GM10266 (cell line): ENCODE data around the gene SPRN.
"Not testable (repeated sequence)": the region's sequence is repeated elsewhere in the genome, so short reads cannot be mapped to it uniquely, and the experiment has no call there.

ENCODE experiments used
- DNase-seq: peaks from one replicate; pipeline ENCODE4 v3.0.0; 2012; ENCODE audit errors: extremely low spot score
- TF ChIP-seq, protein P1 (sequence below): IDR thresholded peaks from 2 replicates; pipeline ENCODE4 v1.5.1; 2012; ENCODE audit warnings: mild to moderate bottlenecking, low read depth; ENCODE audit not compliant: control insufficient read depth, insufficient read depth; ENCODE audit errors: missing control alignments

SPRN gene

DNA sequence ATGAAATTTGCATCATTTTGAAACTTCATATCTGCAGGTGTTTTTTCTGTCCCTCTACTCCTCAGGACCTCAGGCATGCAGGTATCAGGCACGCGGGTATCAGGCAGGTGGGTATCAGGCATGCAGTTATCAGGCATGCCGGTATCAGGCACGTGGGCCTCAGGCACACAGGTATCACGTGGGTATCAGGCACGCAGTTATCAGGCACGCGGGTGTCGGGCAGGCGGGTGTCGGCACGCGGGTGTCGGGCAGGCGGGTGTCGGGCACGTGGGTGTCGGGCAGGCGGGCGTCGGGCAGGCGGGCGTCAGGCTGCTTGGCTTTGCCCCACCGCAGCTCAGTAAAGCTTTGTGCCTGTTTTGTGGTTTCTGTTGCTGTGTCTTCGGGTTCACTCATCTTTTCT, 8.7 kb downstream of the SPRN start:
- DNase-seq = no peak
- TF ChIP-seq, protein P1, sequence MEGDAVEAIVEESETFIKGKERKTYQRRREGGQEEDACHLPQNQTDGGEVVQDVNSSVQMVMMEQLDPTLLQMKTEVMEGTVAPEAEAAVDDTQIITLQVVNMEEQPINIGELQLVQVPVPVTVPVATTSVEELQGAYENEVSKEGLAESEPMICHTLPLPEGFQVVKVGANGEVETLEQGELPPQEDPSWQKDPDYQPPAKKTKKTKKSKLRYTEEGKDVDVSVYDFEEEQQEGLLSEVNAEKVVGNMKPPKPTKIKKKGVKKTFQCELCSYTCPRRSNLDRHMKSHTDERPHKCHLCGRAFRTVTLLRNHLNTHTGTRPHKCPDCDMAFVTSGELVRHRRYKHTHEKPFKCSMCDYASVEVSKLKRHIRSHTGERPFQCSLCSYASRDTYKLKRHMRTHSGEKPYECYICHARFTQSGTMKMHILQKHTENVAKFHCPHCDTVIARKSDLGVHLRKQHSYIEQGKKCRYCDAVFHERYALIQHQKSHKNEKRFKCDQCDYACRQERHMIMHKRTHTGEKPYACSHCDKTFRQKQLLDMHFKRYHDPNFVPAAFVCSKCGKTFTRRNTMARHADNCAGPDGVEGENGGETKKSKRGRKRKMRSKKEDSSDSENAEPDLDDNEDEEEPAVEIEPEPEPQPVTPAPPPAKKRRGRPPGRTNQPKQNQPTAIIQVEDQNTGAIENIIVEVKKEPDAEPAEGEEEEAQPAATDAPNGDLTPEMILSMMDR = no peak

DNA sequence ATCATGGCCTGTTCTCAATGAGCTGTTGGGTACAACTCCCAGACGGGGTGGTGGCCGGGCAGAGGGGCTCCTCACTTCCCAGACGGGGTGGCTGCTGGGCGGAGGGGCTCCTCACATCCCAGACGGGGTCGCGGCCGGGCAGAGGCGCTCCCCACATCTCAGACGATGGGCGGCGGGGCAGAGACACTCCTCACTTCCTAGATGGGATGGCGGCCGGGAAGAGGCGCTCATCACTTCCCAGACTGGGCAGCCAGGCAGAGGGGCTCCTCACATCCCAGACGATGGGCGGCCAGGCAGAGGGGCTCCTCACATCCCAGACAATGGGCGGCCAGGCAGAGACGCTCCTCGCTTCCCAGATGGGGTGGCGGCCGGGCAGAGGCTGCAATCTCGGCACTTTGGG, 10.0 kb downstream of the SPRN start:
- DNase-seq = not testable (repeated sequence)

DNA sequence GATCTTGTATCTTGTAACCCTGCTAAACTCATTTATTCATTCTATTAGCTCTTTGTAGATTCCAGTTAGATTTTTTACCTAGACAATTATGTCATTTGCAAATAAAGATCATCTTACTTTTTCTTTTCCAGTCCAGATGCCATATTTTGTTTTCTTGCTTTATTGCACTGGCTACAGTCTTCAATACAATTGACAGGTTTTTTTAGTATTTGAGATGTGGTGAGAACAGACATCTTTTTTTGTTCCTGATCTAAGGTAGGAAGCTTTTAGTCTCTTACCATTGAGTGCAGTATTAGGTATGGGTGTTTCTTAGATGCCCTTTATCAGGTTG, 12.1 kb downstream of the SPRN start:
- TF ChIP-seq, protein P1 = no peak
- no peak for DNase-seq

DNA sequence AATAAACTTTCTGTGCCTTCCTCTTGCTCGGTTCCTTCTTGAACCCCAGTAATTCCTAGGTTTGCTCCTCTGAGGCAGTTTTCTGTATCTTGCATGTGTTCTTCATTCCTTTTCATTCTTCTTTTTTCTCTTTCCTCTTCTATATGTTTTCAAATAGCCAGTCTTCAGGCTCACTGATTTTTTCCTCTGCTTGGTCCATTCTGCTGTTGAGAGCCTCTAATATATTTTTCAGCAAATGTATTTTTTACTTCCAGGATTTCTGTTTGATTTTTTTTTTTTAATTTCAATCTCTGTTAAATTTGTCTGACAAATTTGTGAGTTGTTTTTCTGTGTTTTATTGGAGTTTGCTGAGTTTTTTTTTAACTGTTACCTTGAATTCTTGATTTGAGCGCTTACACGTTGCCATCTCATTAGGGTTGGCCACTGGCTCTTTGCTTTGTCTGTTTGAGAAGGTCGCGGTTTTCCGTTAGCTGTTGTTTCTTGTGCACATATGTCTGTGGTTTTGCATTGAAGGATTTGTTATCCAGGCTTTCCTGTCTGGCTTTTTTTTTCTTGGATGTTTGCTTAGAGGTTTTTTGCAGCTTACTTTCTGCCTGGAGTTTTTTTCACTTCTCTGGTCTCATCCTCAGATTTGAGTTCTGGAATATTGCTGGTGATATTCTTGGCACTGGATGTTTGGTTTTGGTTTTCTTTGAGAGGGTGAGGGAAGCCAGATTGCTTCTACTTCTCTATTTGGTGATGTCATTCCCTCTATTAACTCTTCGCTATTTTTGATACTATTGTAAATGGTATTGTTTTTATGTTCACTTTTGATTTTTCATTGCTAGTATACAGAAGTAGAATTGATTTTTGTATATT, 12.7 kb downstream of the SPRN start:
- TF ChIP-seq, protein P1 = no peak
- no peak for DNase-seq

DNA sequence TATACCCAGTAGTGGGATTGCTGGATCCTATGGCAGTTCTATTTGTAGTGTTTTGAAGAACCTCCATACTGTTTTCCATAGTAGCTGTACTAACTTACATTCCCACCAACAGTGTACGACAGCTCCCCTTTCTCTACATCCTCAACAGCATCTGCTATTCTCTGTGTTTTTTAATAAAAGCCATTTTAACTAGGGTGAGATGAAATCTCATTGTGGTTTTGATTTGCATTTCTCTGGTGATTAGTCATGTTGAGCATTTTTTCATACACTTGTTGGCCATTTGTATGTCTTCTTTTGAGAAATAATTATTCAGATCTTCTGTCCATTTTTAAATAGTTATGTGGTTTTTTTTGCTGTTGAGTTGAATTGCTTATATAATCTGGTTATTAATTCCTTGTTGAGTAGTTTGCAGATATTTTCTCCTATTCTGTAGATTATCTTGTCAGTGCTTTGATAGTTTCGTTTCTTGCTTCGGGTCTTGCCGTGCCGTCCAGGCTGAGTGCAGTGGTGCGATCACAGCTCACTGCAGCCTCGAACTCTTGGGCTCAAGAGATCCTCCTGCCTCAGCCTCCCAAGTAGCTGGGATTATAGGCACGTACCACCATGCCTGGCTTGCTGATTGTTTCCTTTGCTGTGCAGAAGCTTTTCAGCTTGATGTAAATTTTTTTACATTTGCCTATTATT, 18.4 kb downstream of the SPRN start:
- TF ChIP-seq, protein P1 = no peak
- DNase-seq = no peak

DNA sequence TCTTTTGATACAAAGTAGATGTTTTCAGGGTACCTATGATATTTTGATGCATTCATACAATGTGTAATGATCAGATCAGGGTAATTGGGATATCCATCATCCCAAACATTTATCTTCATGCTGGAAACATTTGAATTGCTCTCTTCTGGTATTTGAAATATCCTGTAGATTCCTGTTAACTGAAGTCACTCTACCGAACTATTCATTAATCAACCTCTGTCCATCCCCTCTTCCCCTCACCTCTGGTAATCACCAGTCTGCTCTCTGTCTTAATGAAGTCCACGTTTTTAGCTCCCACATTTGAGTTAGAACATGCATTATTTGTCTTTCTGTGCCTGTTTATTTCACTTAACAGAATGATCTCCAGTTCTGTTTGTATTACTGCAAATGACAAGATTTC, 19.2 kb downstream of the SPRN start:
- TF ChIP-seq, protein P1 = no peak
- no peak for DNase-seq

DNA sequence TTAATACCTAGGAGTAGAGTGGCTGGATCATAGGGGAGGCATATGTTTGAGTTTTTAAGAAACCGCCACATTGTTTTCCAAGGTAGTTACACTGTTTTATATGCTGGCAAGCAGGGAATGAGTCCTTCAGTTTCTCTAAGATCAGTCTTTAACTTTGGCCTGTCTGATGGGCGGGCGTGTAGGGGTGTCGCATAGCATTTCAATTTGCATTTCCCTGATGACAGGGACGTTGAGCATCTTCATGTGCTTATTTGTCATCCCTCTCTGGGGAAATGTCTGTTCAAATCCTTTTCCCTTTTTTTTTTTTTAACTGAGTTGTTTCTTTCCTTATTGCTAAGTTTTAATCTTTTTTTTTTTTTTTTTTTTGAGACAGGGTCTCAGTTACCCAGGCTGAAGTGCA, 20.6 kb downstream of the SPRN start:
- TF ChIP-seq, protein P1 = no peak

DNA sequence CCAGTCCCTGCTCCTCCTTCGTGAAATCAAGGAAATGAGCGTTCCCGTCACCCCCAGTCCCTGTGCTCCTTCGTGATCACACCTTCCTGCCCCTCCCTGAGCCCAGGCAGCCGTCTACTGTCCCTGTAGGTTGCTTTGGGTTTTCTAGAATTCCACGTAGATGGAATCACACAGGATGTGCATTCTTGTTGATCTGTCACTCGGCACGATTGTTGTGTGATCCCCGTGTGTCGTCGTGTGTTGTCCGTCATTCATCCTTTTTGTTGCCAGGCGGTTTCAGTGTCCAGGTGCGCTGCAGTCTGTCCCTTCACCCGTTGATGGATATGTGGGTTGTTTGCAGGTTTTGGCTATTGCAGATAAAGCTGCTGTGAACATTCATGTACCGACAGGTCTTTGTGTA, 21.1 kb downstream of the SPRN start:
- TF ChIP-seq, protein P1 = no peak

More for the DNA sequence above, 20.6 kb downstream of the SPRN start:
- no peak for DNase-seq

More for the DNA sequence above, 21.1 kb downstream of the SPRN start:
- DNase-seq = no peak
